ENCODE measurements around the gene FBXL16.
"Not testable (repeated sequence)": the region's sequence is repeated elsewhere in the genome, so short reads cannot be mapped to it uniquely, and the experiment has no call there.

The FBXL16 gene, protein sequence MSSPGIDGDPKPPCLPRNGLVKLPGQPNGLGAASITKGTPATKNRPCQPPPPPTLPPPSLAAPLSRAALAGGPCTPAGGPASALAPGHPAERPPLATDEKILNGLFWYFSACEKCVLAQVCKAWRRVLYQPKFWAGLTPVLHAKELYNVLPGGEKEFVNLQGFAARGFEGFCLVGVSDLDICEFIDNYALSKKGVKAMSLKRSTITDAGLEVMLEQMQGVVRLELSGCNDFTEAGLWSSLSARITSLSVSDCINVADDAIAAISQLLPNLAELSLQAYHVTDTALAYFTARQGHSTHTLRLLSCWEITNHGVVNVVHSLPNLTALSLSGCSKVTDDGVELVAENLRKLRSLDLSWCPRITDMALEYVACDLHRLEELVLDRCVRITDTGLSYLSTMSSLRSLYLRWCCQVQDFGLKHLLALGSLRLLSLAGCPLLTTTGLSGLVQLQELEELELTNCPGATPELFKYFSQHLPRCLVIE

GRCh38 chr16:705431-706188, at the start of gene FBXL16:
Gene FBXL16 (minus strand): TSS chr16:705801. CDS start chr16:697405, 8,396 bp downstream.
- Histone ChIP-seq H3K27ac (no peak within 1 kb of the TSS), H3K27me3 (peaks cover 99% of the 10 kb centered on the region)

GRCh38 chr16:754656-755055, 49.1 kb upstream of the FBXL16 start:
- peaks cover 4 to 16% of the 10 kb centered on the region in 2 experiments for H3K4me1 ChIP-seq (ENCODE audit: control insufficient read depth in 1 of 2, insufficient read depth in 1 of 2, low read depth in 1 of 2, low read length in 1 of 2)

More at GRCh38 chr16:705431-706188, at the start of gene FBXL16:
- Histone ChIP-seq H3K9me3 (no peaks in the 10 kb centered on the region), H3K4me1 (ENCODE audit: control insufficient read depth in 1 of 2, insufficient read depth in 1 of 2, low read depth in 1 of 2, low read length in 1 of 2) (no peaks in the 10 kb centered on the region), H3K36me3 (no peaks in the 10 kb centered on the region), H3K4me3 (ENCODE audit: low read depth in 1 of 2, low read length in 1 of 2) (no peak within 1 kb of the TSS)
- TF ChIP-seq, protein P1, sequence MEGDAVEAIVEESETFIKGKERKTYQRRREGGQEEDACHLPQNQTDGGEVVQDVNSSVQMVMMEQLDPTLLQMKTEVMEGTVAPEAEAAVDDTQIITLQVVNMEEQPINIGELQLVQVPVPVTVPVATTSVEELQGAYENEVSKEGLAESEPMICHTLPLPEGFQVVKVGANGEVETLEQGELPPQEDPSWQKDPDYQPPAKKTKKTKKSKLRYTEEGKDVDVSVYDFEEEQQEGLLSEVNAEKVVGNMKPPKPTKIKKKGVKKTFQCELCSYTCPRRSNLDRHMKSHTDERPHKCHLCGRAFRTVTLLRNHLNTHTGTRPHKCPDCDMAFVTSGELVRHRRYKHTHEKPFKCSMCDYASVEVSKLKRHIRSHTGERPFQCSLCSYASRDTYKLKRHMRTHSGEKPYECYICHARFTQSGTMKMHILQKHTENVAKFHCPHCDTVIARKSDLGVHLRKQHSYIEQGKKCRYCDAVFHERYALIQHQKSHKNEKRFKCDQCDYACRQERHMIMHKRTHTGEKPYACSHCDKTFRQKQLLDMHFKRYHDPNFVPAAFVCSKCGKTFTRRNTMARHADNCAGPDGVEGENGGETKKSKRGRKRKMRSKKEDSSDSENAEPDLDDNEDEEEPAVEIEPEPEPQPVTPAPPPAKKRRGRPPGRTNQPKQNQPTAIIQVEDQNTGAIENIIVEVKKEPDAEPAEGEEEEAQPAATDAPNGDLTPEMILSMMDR (IDR thresholded peaks at IDR 0.05): no peak

GRCh38 chr16:754121-754607, 48.6 kb upstream of the FBXL16 start:
- not testable (repeated sequence) for H3K27me3 ChIP-seq; H3K4me3 ChIP-seq (ENCODE audit: low read depth in 1 of 2, low read length in 1 of 2); H3K27ac ChIP-seq; H3K36me3 ChIP-seq; H3K9me3 ChIP-seq
- H3K4me1 ChIP-seq (ENCODE audit: control insufficient read depth in 1 of 2, insufficient read depth in 1 of 2, low read depth in 1 of 2, low read length in 1 of 2): peaks cover 4 to 16% of the 10 kb centered on the region in 2 experiments

More at GRCh38 chr16:754656-755055, 49.1 kb upstream of the FBXL16 start:
- Histone ChIP-seq H3K27ac (no peak overlapping the region), H3K36me3 (no peaks in the 10 kb centered on the region), H3K4me3 (ENCODE audit: low read depth in 1 of 2, low read length in 1 of 2) (no peak overlapping the region), H3K9me3 (no peaks in the 10 kb centered on the region), H3K27me3 (peaks cover 3% of the 10 kb centered on the region)
- TF ChIP-seq, protein P1 (IDR thresholded peaks at IDR 0.05): no peak

GRCh38 chr16:752007-752312, 46.4 kb upstream of the FBXL16 start:
- no peak overlapping the region for H3K4me3 ChIP-seq (ENCODE audit: low read depth in 1 of 2, low read length in 1 of 2)
- no peaks in the 10 kb centered on the region for H3K36me3 ChIP-seq
- peaks cover 4 to 12% of the 10 kb centered on the region in 2 experiments for H3K4me1 ChIP-seq (ENCODE audit: control insufficient read depth in 1 of 2, insufficient read depth in 1 of 2, low read depth in 1 of 2, low read length in 1 of 2)
- H3K27me3 ChIP-seq: peaks cover 3% of the 10 kb centered on the region
- TF ChIP-seq, protein P1 (IDR thresholded peaks at IDR 0.05): no peak
- no peaks in the 10 kb centered on the region for H3K9me3 ChIP-seq
- no peak overlapping the region for H3K27ac ChIP-seq

DNA sequence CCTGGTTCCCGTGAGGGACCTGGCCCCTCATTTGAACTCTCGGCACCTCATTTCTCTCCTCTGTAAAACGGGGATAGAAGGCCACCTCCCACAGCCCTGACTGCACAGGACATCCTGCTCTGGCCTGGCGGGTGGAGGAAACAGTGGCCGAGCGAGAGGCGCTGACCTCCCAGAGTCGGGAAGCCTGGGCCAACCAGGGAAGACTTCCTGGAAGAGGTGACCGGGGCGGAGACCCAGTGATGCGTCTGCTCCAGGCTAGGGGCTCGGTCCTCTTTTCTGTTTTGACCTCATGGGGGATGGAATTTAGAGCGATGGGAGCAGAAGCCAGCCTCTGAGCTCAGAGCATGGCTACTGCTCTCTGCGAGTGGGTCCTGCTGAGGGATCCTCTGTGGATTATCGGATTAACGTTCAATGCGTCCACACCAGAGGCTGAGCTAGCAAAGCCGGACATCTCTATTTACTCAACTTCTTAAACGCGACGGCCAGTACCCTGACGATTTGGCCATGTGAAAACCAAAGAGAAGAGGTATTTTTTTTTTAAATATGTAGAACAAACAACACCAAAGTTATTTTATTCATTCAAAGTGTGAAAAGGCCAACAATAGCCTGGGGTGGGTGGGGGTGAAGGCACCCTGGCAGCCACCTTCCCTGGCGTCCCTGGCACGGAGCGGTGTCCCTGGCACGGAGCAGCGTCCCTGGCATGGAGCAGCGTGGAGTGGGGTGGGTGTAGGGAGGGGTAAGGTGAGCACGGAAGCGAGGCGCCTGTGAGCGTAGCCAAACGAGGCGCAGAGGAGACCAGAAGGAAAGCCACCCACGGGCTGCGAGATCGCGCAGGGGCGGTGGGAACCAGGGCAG, 45.8 kb upstream of the FBXL16 start:
- Histone ChIP-seq H3K27ac (no peak overlapping the region), H3K36me3 (no peaks in the 10 kb centered on the region), H3K9me3 (no peaks in the 10 kb centered on the region), H3K4me1 (ENCODE audit: control insufficient read depth in 1 of 2, insufficient read depth in 1 of 2, low read depth in 1 of 2, low read length in 1 of 2) (peaks cover 4 to 12% of the 10 kb centered on the region in 2 experiments), H3K27me3 (peaks cover 3% of the 10 kb centered on the region), H3K4me3 (ENCODE audit: low read depth in 1 of 2, low read length in 1 of 2) (no peak overlapping the region)
- TF ChIP-seq, protein P1 (IDR thresholded peaks at IDR 0.05): no peak
